GM12874 (cell line): ENCODE results near the gene TEKT2.

Experiments used
- CTCF ChIP-seq: IDR thresholded peaks from 2 replicates; pipeline ENCODE4 v1.5.1; 2011; ENCODE audit warnings: low read depth, mild to moderate bottlenecking, control low read depth, low read length, moderate library complexity; ENCODE audit not compliant: insufficient read depth

The TEKT2 gene

GRCh38 chr1:36108314-36108713 is 24.4 kb downstream of the TEKT2 start:
- TF ChIP-seq CTCF = no peak

GRCh38 chr1:36109041-36109679 is 25.3 kb downstream of the TEKT2 start:
- no peak for TF ChIP-seq CTCF

GRCh38 chr1:36111151-36111550 is 27.3 kb downstream of the TEKT2 start:
- TF ChIP-seq CTCF = no peak

GRCh38 chr1:36112823-36113222 is 28.9 kb downstream of the TEKT2 start:
- no peak for TF ChIP-seq CTCF

- no peak for TF ChIP-seq CTCF
Observed at GRCh38 chr1:36114371-36114770, 30.5 kb downstream of the TEKT2 start.

- TF ChIP-seq CTCF = no peak
Observed at GRCh38 chr1:36115200-36115669, 31.3 kb downstream of the TEKT2 start.

GRCh38 chr1:36115931-36116330 is 32.0 kb downstream of the TEKT2 start:
- no peak for TF ChIP-seq CTCF
